Calu3 (cell line): Measurements from ENCODE around the gene TCF12. TPM values are rescaled to one million over a fixed set of nuclear protein-coding genes. Genes with fewer than 3 reads are reported as not detected.

Experiments
- BruUV-seq: library from RNA; stranded (reverse); fragments of 400-500 nt; replicated peaks from 2 replicates; lab custom pipeline; 2021; lab: Mats Ljungman, UMichigan
- CTCF ChIA-PET: fragments of 300-600 bp; sonication (Branson Sonifier 250); formaldehyde crosslinking; loops from one replicate; lab custom pipeline; 2022; ENCODE audit warnings: antibody characterized with exemption; lab: Charles Lee
- DNase-seq: peaks from one replicate; pipeline ENCODE4 v3.0.0; 2022
- H3K27ac Mint-ChIP-seq: one replicate; pipeline ENCODE4 v1.8.0; 2022; ENCODE audit warnings: mixed read lengths; ENCODE audit not compliant: unreplicated experiment
- H3K27me3 Mint-ChIP-seq: one replicate; pipeline ENCODE4 v1.8.0; 2022; ENCODE audit warnings: mixed read lengths; ENCODE audit not compliant: unreplicated experiment
- H3K36me3 Mint-ChIP-seq: one replicate; pipeline ENCODE4 v1.8.0; 2022; ENCODE audit warnings: mild to moderate bottlenecking, moderate library complexity, mixed read lengths; ENCODE audit not compliant: insufficient read depth, unreplicated experiment
- H3K4me1 Mint-ChIP-seq: one replicate; pipeline ENCODE4 v1.8.0; 2022; ENCODE audit warnings: mild to moderate bottlenecking, low read depth, mixed read lengths; ENCODE audit not compliant: unreplicated experiment
- H3K4me3 Mint-ChIP-seq: one replicate; pipeline ENCODE4 v1.8.0; 2022; ENCODE audit warnings: mild to moderate bottlenecking, low read depth, moderate library complexity, mixed read lengths; ENCODE audit not compliant: unreplicated experiment
- H3K9me3 Mint-ChIP-seq: one replicate; pipeline ENCODE4 v1.8.0; 2022; ENCODE audit warnings: low read depth, mixed read lengths; ENCODE audit not compliant: unreplicated experiment
- CTCF ChIP-seq: fragments of 200-600 bp; IDR thresholded peaks from one replicate; pipeline ENCODE4 v1.8.0; 2022; ENCODE audit warnings: antibody characterized with exemption; ENCODE audit not compliant: unreplicated experiment
- intact Hi-C: fragments of 100-400 bp; cut with micrococcal nuclease; formaldehyde crosslinking; loops from one replicate; pipeline ENCODE4 v1.10.0; 2022; ENCODE audit not compliant: unreplicated experiment
- total RNA-seq: library from RNA; stranded (reverse); gene quantifications from 2 replicates; pipeline ENCODE4 v1.2.3, GENCODE V29; 2022

TCF12 gene
- total RNA-seq, 1 experiment from 2014 or later: 127 TPM

DNA sequence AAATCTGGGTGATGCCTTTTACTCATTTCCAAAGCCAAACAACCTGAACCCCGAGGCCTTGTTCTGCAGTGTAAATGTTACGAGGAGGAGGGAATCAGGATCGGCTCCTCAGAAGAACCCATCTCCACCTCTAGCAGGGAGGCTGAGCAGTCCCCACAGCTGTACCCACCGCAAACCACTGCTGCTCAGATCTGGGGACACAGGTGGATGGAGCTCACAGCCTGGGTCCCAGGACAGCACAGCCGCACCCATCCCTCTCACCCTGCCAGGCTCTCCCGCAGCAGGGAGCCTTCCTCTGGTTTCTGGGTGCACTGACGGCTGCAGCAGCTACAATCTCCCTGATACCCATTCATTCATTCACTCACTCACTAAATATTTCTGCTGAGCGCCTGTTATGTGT lies 413.9 kb downstream of the TCF12 start:
- Mint-ChIP-seq H3K9me3 (no peaks in the 10 kb centered on the region), H3K27ac (no peak overlapping the region), H3K27me3 (peaks cover 30% of the 10 kb centered on the region), H3K4me3 (no peak overlapping the region), H3K4me1 (peaks cover 30% of the 10 kb centered on the region), H3K36me3 (peaks cover 6% of the 10 kb centered on the region)
- intact Hi-C loops: loop anchor here (10.0 kb wide), 2 partner anchors 508 to 838 kb away; no protein-coding TSS in a partner anchor
- CTCF ChIA-PET: interaction anchor here (1.0 kb wide), 1 partner anchor 867 kb away, joined by 3 read pairs; the partner anchor contains the start of gene MNS1
- DNase-seq: no peak
- TF ChIP-seq CTCF: no peak
- BruUV-seq: no TSS peak

DNA sequence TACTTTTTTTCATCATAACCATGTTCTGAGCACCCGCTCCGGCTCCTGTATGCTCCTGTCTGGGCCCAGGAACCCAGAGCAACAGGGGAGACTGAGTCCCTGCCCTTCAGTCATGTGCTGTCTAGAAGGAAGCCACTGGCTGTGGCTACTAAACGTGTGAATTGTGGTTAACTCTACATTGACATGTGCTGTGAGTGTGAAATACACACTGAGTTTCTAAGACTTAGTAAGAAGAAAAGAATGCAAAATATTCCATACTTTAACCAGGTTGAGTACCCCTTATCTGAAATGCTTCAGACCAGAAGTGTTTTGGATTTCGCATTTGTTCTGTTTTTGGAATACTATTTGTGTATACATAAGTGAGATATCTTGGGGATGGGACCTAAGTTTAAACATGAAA lies 415.0 kb downstream of the TCF12 start:
- intact Hi-C loops: loop anchor here (10.0 kb wide), 2 partner anchors 509 to 839 kb away; no protein-coding TSS in a partner anchor
- peaks cover 19% of the 10 kb centered on the region for H3K27me3 Mint-ChIP-seq

DNA sequence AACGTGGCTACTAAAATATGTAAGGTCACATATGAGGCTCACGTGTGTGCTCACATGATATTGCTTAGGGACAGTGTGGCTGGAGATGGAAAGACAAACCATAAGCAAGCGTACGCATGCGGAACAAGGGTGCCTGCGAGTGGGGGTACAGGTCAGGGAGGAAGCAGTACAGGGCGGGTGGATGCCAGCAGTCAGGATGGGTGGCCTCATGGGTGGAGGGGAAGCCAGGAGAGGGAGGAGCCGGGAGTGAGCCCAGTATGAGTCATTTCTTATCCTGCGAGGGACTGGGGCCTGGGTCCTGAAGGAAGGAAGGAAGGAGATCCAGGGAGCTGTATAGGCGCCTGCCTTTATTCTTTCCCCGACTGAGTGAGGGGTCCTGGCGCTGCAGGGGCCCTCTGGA lies 415.8 kb downstream of the TCF12 start:
- intact Hi-C loops: loop anchor here (10.0 kb wide), 2 partner anchors 509 to 839 kb away; no protein-coding TSS in a partner anchor
- Mint-ChIP-seq H3K27me3 (peaks cover 11% of the 10 kb centered on the region), H3K4me1 (peaks cover 40% of the 10 kb centered on the region), H3K9me3 (no peaks in the 10 kb centered on the region), H3K4me3 (peak overlapping the region; percentile 3), H3K36me3 (peaks cover 6% of the 10 kb centered on the region), H3K27ac (peak overlapping the region; percentile 50)
- no TSS peak for BruUV-seq
- CTCF ChIA-PET: interaction anchor here (0.7 to 1.3 kb wide), 3 partner anchors 194 to 838 kb away, joined by 3 to 4 read pairs (median 3); no protein-coding TSS in a partner anchor
- TF ChIP-seq CTCF: no peak
- DNase-seq: peak; percentile 76

More for the DNA sequence above, 415.0 kb downstream of the TCF12 start:
- H3K27ac Mint-ChIP-seq: no peak overlapping the region
- H3K36me3 Mint-ChIP-seq: peaks cover 6% of the 10 kb centered on the region
- H3K4me3 Mint-ChIP-seq: no peak overlapping the region
- peaks cover 40% of the 10 kb centered on the region for H3K4me1 Mint-ChIP-seq
- DNase-seq: no peak
- CTCF ChIA-PET: interaction anchor here (1.3 kb wide), 1 partner anchor 195 kb away, joined by 4 read pairs; no protein-coding TSS in a partner anchor
- BruUV-seq: no TSS peak
- no peaks in the 10 kb centered on the region for H3K9me3 Mint-ChIP-seq
- no peak for TF ChIP-seq CTCF

DNA sequence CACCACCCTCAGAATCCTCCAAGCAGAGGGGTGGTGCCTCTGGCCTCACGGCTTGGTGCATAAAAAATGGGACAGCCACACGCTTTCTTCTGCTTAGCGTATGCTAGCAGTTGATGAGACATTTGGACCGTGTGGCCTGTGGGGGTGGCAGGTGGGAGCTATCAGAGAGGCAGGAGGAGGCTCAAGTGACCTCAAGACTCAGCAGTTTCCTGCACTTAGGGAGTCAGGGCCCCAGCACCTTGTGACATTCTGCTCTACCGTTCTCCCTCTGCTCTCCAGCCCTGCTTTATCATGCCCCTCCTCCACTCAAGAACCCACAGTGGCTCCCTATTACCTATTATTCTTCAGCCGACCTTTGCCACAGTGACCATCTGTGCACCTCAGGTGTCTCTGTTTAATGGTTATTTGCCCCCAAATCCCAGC lies 416.9 kb downstream of the TCF12 start:
- intact Hi-C loops: loop anchor here (10.0 kb wide), 2 partner anchors 511 to 841 kb away; no protein-coding TSS in a partner anchor
- peaks cover under 1% of the 10 kb centered on the region for H3K27me3 Mint-ChIP-seq
- DNase-seq: no peak
- H3K4me1 Mint-ChIP-seq: peaks cover 40% of the 10 kb centered on the region
- no peak overlapping the region for H3K4me3 Mint-ChIP-seq
- BruUV-seq: no TSS peak
- TF ChIP-seq CTCF: no peak
- CTCF ChIA-PET: interaction anchor here (0.6 kb wide), 1 partner anchor 442 kb away, joined by 4 read pairs; no protein-coding TSS in a partner anchor
- H3K36me3 Mint-ChIP-seq: peaks cover 6% of the 10 kb centered on the region
- H3K9me3 Mint-ChIP-seq: no peaks in the 10 kb centered on the region
- no peak overlapping the region for H3K27ac Mint-ChIP-seq
